Epithelial cell of esophagus (primary cell): ENCODE data around the gene ATP7B.
A peak's percentile ranks its signal among the peaks of the same experiment; 100 is the strongest.

ENCODE experiments used
- DNase-seq: peaks from one replicate; pipeline ENCODE4 v3.0.0; 2010; ENCODE audit warnings: low read depth
- H3K4me3 ChIP-seq: 2 replicates; pipeline ENCODE4 v1.5.1; 2011; ENCODE audit warnings: mild to moderate bottlenecking, low read length, control low read depth
- TF ChIP-seq, protein P1 (sequence below): IDR thresholded peaks from 2 replicates; pipeline ENCODE4 v1.5.1; 2011; ENCODE audit warnings: low read depth, mild to moderate bottlenecking, low read length, control low read depth, inconsistent platforms; ENCODE audit not compliant: insufficient read depth; ENCODE audit errors: missing control alignments

Gene ATP7B

DNA sequence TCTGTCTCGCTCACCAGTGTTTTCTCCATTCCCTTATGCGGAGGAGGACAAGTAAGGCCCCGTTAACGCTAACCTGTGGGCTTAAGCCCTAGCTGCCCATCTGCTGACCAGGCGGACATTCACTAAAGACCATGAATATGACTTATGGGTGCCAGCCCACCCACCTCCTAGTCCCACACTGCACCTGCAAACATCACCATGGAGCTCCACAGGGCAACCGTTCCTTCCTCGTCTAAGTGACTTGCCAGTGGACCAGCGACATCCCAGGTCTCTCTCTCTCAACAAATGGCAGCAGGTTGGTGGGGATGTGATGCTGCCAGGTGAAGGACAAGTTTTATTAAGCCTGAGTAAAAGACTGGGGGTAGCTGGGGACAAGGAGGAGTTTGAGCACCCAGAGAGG, 94.3 kb downstream of the ATP7B start:
- DNase-seq: no peak
- TF ChIP-seq, protein P1, sequence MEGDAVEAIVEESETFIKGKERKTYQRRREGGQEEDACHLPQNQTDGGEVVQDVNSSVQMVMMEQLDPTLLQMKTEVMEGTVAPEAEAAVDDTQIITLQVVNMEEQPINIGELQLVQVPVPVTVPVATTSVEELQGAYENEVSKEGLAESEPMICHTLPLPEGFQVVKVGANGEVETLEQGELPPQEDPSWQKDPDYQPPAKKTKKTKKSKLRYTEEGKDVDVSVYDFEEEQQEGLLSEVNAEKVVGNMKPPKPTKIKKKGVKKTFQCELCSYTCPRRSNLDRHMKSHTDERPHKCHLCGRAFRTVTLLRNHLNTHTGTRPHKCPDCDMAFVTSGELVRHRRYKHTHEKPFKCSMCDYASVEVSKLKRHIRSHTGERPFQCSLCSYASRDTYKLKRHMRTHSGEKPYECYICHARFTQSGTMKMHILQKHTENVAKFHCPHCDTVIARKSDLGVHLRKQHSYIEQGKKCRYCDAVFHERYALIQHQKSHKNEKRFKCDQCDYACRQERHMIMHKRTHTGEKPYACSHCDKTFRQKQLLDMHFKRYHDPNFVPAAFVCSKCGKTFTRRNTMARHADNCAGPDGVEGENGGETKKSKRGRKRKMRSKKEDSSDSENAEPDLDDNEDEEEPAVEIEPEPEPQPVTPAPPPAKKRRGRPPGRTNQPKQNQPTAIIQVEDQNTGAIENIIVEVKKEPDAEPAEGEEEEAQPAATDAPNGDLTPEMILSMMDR: no peak
- no peak overlapping the region for H3K4me3 ChIP-seq

DNA sequence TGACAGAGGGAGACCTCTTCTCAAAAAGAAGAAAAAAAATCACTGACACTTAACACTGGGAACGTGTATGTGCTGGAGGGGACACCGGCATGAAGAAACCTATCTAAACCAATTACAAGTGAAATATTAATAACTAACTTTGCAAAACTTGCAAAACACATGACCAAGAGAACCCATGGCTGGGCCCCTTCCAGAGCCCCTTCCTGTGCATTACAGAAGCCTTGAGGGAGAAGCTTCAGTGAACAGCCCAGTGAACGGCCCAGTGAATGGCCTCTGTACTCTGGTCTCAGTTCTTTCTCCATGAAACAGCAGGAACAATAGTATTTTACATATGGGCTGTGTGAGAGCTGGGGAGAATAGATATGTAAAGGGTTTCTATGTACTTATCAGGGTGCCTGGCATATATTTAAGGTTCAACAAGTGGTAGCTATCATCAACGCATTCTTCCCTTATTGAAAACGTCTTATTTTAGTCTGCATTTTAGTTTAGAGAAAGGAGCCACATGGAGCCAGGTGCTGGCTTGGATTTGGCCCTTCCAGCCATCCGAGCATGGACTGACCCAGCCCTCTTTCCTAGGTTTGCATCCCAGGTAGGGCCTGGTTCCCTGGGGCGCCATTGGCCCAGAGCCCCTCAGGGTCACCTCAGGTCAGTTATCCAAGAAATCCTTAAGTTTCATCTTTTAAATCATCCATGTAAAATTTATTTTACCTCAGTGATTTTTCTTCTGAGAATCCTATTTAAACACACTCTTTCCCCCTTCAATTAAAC, 95.0 kb downstream of the ATP7B start:
- TF ChIP-seq, protein P1: no peak
- no peak for DNase-seq

DNA sequence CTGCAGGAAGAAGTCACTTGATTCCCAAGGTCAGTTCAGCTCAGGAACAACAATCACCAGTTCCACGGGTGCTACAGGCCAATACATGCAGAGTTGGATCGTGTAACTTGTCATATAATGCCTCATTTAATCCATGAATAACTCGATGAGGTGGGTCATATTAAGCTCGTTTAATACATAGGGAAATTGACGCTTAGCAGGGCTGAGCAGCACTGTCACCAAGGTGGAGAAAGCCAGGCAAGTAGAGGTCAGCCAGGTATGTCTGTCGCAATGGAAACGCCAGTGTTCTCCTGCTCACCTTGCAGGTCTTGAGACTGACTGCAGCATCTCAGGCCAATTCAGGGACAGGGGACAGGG, 97.1 kb downstream of the ATP7B start:
- DNase-seq: no peak
- TF ChIP-seq, protein P1: no peak
- H3K4me3 ChIP-seq: no peak overlapping the region

More for the DNA sequence above, 95.0 kb downstream of the ATP7B start:
- H3K4me3 ChIP-seq: no peak overlapping the region

DNA sequence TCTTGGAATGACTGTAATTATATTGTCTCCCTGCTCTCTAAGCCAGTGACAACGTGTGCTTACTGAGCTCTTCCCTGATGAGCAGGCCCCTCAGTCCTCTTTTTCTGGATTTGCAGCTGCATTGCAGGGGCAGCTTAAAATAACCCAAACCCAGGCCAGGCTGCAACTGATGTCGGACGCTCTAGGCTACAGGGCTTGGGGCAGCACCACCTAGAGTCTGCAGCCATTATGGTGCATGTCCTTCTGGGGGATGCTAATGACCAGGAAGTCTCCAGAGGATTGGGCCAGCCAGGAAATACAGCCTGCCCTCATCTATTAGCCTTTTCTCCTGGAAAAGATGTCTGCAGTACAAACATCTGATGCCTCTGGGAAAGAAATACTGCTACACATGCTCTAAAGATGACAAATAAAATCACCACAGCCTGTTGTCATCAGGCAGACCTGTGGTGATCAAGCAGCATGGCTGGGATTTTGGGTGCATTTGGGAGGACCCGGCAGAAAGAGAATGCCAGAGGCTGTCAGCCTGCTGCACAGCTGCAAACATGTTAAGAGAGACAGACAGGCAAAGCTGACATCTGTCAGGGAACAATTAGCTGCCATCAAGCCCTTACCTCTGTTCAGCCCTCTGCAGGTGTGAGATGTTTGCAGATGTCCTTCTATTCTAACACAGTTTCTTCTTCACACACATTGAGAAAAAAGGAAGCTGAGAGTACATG, 97.7 kb downstream of the ATP7B start:
- DNase-seq: no peak
- H3K4me3 ChIP-seq: no peak overlapping the region
- TF ChIP-seq, protein P1: no peak

DNA sequence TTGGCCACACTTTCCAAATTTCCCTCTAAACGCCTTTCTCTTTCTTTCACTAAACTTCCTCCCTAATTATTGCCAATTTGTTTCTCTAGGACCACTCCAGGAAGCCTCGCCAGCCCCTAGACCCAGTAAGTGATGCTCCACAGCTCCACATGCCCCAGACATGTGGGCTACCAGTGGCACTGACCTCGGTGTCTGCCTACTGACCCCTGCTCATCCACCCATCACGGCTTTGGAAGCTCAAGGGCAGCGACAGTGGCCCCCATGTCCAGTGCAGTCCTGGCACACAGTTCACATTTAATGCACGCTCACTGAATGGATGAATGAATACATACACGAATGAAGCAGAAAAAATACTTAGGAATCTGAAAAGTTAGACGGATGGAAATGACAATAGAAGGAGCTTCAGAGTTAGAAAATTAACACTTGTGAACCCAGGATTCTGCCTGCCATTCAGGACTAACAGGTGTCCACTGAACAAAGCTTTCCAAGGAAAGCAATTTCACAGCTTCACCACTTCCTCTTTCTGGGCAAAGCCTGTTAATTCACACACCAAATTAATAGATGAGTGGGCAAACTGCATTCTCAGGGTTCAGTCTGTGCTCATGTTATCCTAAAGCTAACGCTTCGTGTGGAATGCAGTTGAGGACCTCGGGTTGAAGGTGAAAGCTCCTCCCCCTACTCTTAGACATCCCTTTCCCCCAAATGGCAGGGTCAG, 98.6 kb downstream of the ATP7B start:
- DNase-seq: no peak
- TF ChIP-seq, protein P1: no peak
- no peak overlapping the region for H3K4me3 ChIP-seq

DNA sequence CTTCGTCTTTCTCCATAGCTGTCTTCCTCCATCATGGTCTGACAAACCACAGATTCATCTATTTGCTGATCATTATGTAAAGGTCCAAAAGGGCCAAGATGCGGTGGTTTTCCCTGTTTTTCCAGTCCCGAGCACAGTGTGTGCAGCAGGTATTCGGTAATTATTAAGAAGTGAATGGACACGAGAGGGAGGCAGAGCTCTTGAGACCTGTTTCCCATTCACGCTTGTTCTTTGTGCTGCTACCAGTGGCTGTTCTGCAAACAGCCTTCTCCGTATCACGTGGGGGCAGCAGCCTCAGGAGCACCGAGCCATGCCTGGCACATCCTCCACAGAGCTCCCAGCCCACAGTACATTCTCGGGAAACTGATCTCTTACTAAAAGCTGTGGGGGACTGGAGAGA, 99.2 kb downstream of the ATP7B start:
- peak; percentile 48 for DNase-seq
- TF ChIP-seq, protein P1: peak; percentile 40
- no peak overlapping the region for H3K4me3 ChIP-seq
